NOMO-1 treated with DMSO at 0.1 percent for 48 hours (cell line): ENCODE data around the gene IGSF3.
A peak's percentile ranks its signal among the peaks of the same experiment; 100 is the strongest.

ENCODE experiments used
- DNase-seq: peaks from one replicate; lab custom pipeline; 2025; ENCODE audit not compliant: unreplicated experiment; lab: John Stamatoyannopoulos, UW

The IGSF3 gene

GRCh38 chr1:116532671-116533428 lies 134.7 kb downstream of the IGSF3 start:
- DNase-seq, result peak; percentile 71

- no peak for DNase-seq
These were observed 135.6 kb downstream of the IGSF3 start for GRCh38 chr1:116531917-116532316.

- DNase-seq, result no peak
These were observed 137.9 kb downstream of the IGSF3 start for GRCh38 chr1:116529681-116530080.

- DNase-seq, result no peak
These were observed 138.3 kb downstream of the IGSF3 start for GRCh38 chr1:116529199-116529631.

GRCh38 chr1:116528329-116529083 lies 139.0 kb downstream of the IGSF3 start:
- DNase-seq, result no peak

GRCh38 chr1:116525440-116525839 lies 142.1 kb downstream of the IGSF3 start:
- no peak for DNase-seq
